ENCODE results near the gene P2RX2. TPM values are rescaled to one million over a fixed set of nuclear protein-coding genes. Genes with fewer than 3 reads are reported as not detected.

Gene P2RX2
- total and polyA plus RNA-seq, 4 experiments from 2014 or later: not detected

DNA sequence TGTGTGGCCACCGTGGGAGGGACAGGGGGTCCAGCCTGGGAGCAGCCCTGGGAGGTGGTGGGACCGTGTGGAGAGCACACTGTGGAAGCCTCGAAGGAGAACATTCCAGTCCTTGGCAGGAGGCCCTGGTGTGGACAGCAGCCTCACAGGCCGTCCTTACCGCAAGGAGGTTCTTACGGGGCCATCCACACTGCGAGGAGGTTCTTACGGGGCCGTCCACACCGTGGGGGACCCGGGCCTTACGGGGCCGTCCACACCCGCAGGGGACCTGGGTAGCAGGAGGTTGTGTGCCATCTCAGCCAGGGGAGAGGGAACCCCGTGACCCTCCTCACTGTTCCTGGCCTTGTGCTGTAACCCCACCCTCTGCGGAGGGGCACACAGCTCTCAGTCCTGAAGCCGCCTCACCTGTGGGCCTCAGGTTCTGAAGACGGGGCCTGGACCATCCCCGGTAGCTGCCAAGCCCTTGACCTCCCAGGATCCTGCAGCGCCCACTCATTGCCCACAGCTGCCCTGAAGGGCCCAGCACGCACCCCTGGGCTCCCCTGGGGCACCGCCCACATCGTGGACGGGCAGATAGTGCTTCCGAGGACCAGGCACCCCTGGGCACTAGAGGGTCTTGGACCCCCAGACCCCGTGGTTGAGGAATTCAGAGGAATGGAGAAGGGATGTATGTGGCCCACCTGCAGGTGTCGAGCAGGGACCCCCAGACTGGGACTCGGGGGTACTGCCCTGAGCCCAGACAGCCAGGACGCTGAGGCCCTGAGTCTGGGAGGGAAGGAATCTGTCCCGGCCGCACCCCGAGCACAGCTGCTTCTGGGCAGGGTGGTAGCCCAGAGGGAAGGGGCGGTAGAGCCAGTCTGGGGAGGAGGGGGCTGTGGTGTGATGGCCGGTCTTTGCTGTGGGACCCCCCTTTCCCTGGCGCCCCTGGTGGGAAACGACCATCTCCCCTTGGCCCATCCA lies 45.5 kb upstream of the P2RX2 start:
- H3K4me3 ChIP-seq (ENCODE audit: low read length in 2 of 2): no peak overlapping the region
- DNase-seq: no peak
- H3K27ac ChIP-seq (ENCODE audit: low read depth, low read length): no peak overlapping the region
- Mint-ChIP-seq H3K4me3 (no peak overlapping the region), H3K9me3 (no peaks in the 10 kb centered on the region), H3K27ac (no peak overlapping the region), H3K4me1 (no peaks in the 10 kb centered on the region), H3K27me3 (no peaks in the 10 kb centered on the region), H3K36me3 (peaks cover 5 to 11% of the 10 kb centered on the region in 2 donors)
- H3K36me3 ChIP-seq (ENCODE audit: insufficient read depth, low read length): peaks cover 5% of the 10 kb centered on the region
- POLR2A ChIA-PET (ENCODE audit: partially characterized antibody): no interaction called here
- CTCF ChIA-PET (ENCODE audit: partially characterized antibody): no interaction called here
- H3K27me3 ChIP-seq (ENCODE audit: insufficient read depth, low read length): no peaks in the 10 kb centered on the region
- intact Hi-C loops (cut with micrococcal nuclease): no loop called here
- no peaks in the 10 kb centered on the region for H3K9me3 ChIP-seq (ENCODE audit: control insufficient read depth in 1 of 2, low read length in 2 of 2)
- no peaks in the 10 kb centered on the region for H3K4me1 ChIP-seq (ENCODE audit: insufficient read depth, low read length)

- Mint-ChIP-seq H3K36me3 (peaks cover 10 to 17% of the 10 kb centered on the region in 2 donors), H3K4me3 (no peak overlapping the region), H3K27me3 (no peaks in the 10 kb centered on the region), H3K4me1 (peaks cover 0 to 2% (median 0%) of the 10 kb centered on the region in 4 donors), H3K27ac (no peak overlapping the region), H3K9me3 (no peaks in the 10 kb centered on the region)
- CTCF ChIA-PET (ENCODE audit: partially characterized antibody): no interaction called here
- no peaks in the 10 kb centered on the region for H3K4me1 ChIP-seq (ENCODE audit: insufficient read depth, low read length)
- DNase-seq: no peak
- no peaks in the 10 kb centered on the region for H3K9me3 ChIP-seq (ENCODE audit: control insufficient read depth in 1 of 2, low read length in 2 of 2)
- POLR2A ChIA-PET (ENCODE audit: partially characterized antibody): no interaction called here
- intact Hi-C loops (cut with micrococcal nuclease): no loop called here
- H3K4me3 ChIP-seq (ENCODE audit: low read length in 2 of 2): no peak overlapping the region
- H3K36me3 ChIP-seq (ENCODE audit: insufficient read depth, low read length): peaks cover 5% of the 10 kb centered on the region
- H3K27me3 ChIP-seq (ENCODE audit: insufficient read depth, low read length): no peaks in the 10 kb centered on the region
- no peak overlapping the region for H3K27ac ChIP-seq (ENCODE audit: low read depth, low read length)
Measured at GRCh38 chr12:132574271-132574996, 44.1 kb upstream of the P2RX2 start.

GRCh38 chr12:132575661-132576060 lies 42.9 kb upstream of the P2RX2 start:
- no peaks in the 10 kb centered on the region for H3K4me1 ChIP-seq (ENCODE audit: insufficient read depth, low read length)
- peaks cover 13 to 21% of the 10 kb centered on the region in 2 donors for H3K36me3 Mint-ChIP-seq
- H3K4me3 ChIP-seq (ENCODE audit: low read length in 2 of 2): no peak overlapping the region
- peaks cover 0 to 2% (median 0%) of the 10 kb centered on the region in 4 donors for H3K4me1 Mint-ChIP-seq
- H3K9me3 ChIP-seq (ENCODE audit: control insufficient read depth in 1 of 2, low read length in 2 of 2): no peaks in the 10 kb centered on the region
- no peak overlapping the region for H3K27ac Mint-ChIP-seq
- POLR2A ChIA-PET (ENCODE audit: partially characterized antibody): no interaction called here
- H3K27me3 ChIP-seq (ENCODE audit: insufficient read depth, low read length): no peaks in the 10 kb centered on the region
- no peak overlapping the region for H3K4me3 Mint-ChIP-seq
- H3K36me3 ChIP-seq (ENCODE audit: insufficient read depth, low read length): peaks cover 7% of the 10 kb centered on the region
- CTCF ChIA-PET (ENCODE audit: partially characterized antibody): no interaction called here
- no peaks in the 10 kb centered on the region for H3K27me3 Mint-ChIP-seq
- DNase-seq: no peak
- H3K9me3 Mint-ChIP-seq: no peaks in the 10 kb centered on the region
- intact Hi-C loops (cut with micrococcal nuclease): no loop called here
- no peak overlapping the region for H3K27ac ChIP-seq (ENCODE audit: low read depth, low read length)

DNA sequence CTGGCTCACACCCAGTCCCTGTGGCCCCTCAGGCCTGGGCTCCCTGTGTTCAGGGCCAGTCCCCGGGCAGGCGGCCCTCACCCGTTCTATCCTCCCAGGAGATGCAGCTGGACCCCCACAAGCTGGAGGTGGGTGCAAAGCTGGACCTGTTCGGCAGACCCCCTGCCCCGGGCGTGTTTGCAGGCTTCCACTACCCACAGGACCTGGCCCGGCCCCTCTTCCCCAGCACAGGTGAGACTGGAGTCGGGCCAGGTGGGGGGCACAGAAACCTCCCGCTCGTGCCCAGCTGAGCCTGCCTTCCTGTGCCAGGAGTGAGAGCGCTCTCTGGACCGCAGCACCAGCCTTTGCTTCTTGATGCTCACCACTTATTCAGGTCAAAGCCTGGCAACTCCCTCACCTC lies 41.9 kb upstream of the P2RX2 start:
- Mint-ChIP-seq H3K27me3 (no peaks in the 10 kb centered on the region), H3K36me3 (peaks cover 13 to 19% of the 10 kb centered on the region in 2 donors), H3K4me3 (no peak overlapping the region), H3K4me1 (peaks cover 0 to 2% (median 0%) of the 10 kb centered on the region in 4 donors), H3K27ac (no peak overlapping the region), H3K9me3 (no peaks in the 10 kb centered on the region)
- Histone ChIP-seq H3K9me3 (ENCODE audit: control insufficient read depth in 1 of 2, low read length in 2 of 2) (no peaks in the 10 kb centered on the region), H3K4me3 (ENCODE audit: low read length in 2 of 2) (no peak overlapping the region), H3K27ac (ENCODE audit: low read depth, low read length) (no peak overlapping the region), H3K27me3 (ENCODE audit: insufficient read depth, low read length) (no peaks in the 10 kb centered on the region), H3K36me3 (ENCODE audit: insufficient read depth, low read length) (peaks cover 12% of the 10 kb centered on the region), H3K4me1 (ENCODE audit: insufficient read depth, low read length) (no peaks in the 10 kb centered on the region)
- ChIA-PET POLR2A (ENCODE audit: partially characterized antibody) (no interaction called here), CTCF (ENCODE audit: partially characterized antibody) (no interaction called here)
- intact Hi-C loops (cut with micrococcal nuclease): no loop called here
- no peak for DNase-seq

DNA sequence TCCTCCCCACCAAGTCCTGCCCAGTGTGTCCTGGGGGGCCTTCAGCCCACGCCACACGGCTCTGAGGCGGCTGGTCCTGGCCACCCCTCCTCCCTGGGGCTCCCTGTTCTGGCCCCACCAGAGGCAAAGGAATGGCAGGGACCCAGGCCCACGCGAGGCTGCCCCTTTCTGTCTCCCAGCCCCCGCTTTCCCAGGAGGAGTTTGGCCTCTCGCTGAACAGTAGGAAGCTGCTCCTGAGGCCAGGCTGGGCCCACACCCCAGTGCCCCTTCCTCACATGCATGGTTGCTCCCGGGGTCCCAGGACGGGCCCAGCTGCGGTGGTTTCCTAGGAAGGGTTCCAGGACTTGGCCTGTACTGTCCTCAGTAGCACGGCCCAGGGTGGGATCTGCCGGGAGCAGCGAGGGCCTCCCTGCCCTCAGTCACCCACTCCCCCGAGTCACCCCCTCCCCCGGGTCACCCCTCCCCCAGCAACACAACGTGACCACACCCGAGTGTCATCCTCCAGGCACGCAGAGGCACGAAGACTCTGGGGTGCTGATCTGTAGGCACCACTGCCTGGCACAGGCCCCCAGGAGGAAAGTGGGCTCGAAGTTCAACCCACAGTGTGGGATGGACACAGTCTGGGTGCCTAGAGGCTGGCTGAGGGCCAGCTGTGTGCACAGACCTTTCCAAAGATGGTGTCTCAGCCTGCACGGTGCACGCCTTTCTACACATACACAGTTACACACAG lies 41.2 kb upstream of the P2RX2 start:
- intact Hi-C loops (cut with micrococcal nuclease): no loop called here
- DNase-seq: no peak
- peaks cover 12% of the 10 kb centered on the region for H3K36me3 ChIP-seq (ENCODE audit: insufficient read depth, low read length)
- no peak overlapping the region for H3K27ac ChIP-seq (ENCODE audit: low read depth, low read length)
- Mint-ChIP-seq H3K4me3 (no peak overlapping the region), H3K9me3 (no peaks in the 10 kb centered on the region), H3K27ac (no peak overlapping the region), H3K36me3 (peaks cover 13 to 19% of the 10 kb centered on the region in 2 donors), H3K4me1 (peaks cover 0 to 2% (median 0%) of the 10 kb centered on the region in 4 donors), H3K27me3 (no peaks in the 10 kb centered on the region)
- no peaks in the 10 kb centered on the region for H3K9me3 ChIP-seq (ENCODE audit: control insufficient read depth in 1 of 2, low read length in 2 of 2)
- H3K4me1 ChIP-seq (ENCODE audit: insufficient read depth, low read length): no peaks in the 10 kb centered on the region
- H3K27me3 ChIP-seq (ENCODE audit: insufficient read depth, low read length): no peaks in the 10 kb centered on the region
- CTCF ChIA-PET (ENCODE audit: partially characterized antibody): no interaction called here
- no peak overlapping the region for H3K4me3 ChIP-seq (ENCODE audit: low read length in 2 of 2)
- POLR2A ChIA-PET (ENCODE audit: partially characterized antibody): no interaction called here

DNA sequence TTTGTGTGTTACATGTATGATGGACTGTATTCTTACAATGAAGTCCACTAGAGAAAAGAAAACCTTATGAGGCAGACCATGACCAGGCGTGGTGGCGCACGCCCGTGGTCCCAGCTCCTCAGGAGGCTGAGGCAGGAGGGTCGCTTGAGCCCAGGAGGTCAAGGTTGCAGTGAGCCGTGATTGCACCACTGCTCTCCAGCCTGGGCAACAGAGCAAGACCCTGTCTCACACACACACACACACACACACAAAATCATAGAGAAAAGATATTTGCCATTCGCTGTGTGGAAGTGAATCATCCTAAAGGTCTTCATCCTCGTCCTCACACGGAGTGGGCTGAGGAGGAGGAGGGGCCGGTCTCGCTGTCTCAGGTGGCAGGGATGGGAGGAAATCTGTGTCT lies 40.5 kb upstream of the P2RX2 start:
- peaks cover 0 to 2% (median 0%) of the 10 kb centered on the region in 4 donors for H3K4me1 Mint-ChIP-seq
- no peak overlapping the region for H3K4me3 Mint-ChIP-seq
- ChIA-PET POLR2A (ENCODE audit: partially characterized antibody) (no interaction called here), CTCF (ENCODE audit: partially characterized antibody) (no interaction called here)
- peaks cover 13 to 18% of the 10 kb centered on the region in 2 donors for H3K36me3 Mint-ChIP-seq
- H3K4me1 ChIP-seq (ENCODE audit: insufficient read depth, low read length): no peaks in the 10 kb centered on the region
- intact Hi-C loops (cut with micrococcal nuclease): no loop called here
- H3K4me3 ChIP-seq (ENCODE audit: low read length in 2 of 2): no peak overlapping the region
- no peak overlapping the region for H3K27ac ChIP-seq (ENCODE audit: low read depth, low read length)
- H3K36me3 ChIP-seq (ENCODE audit: insufficient read depth, low read length): peaks cover 12% of the 10 kb centered on the region
- H3K27ac Mint-ChIP-seq: no peak overlapping the region
- H3K9me3 Mint-ChIP-seq: no peaks in the 10 kb centered on the region
- H3K9me3 ChIP-seq (ENCODE audit: control insufficient read depth in 1 of 2, low read length in 2 of 2): no peaks in the 10 kb centered on the region
- DNase-seq: no peak
- no peaks in the 10 kb centered on the region for H3K27me3 ChIP-seq (ENCODE audit: insufficient read depth, low read length)
- no peaks in the 10 kb centered on the region for H3K27me3 Mint-ChIP-seq

GRCh38 chr12:132578826-132579225 lies 39.8 kb upstream of the P2RX2 start:
- no peaks in the 10 kb centered on the region for H3K27me3 ChIP-seq (ENCODE audit: insufficient read depth, low read length)
- Mint-ChIP-seq H3K27me3 (no peaks in the 10 kb centered on the region), H3K36me3 (peaks cover 15 to 19% of the 10 kb centered on the region in 2 donors), H3K9me3 (no peaks in the 10 kb centered on the region), H3K27ac (peak overlapping the region in 1 of 7 donors; percentile 18), H3K4me3 (no peak overlapping the region), H3K4me1 (peaks cover 0 to 2% (median 0%) of the 10 kb centered on the region in 4 donors)
- no peak for DNase-seq
- POLR2A ChIA-PET (ENCODE audit: partially characterized antibody): no interaction called here
- no peaks in the 10 kb centered on the region for H3K4me1 ChIP-seq (ENCODE audit: insufficient read depth, low read length)
- H3K4me3 ChIP-seq (ENCODE audit: low read length in 2 of 2): no peak overlapping the region
- H3K9me3 ChIP-seq (ENCODE audit: control insufficient read depth in 1 of 2, low read length in 2 of 2): no peaks in the 10 kb centered on the region
- H3K36me3 ChIP-seq (ENCODE audit: insufficient read depth, low read length): peaks cover 12% of the 10 kb centered on the region
- intact Hi-C loops (cut with micrococcal nuclease): no loop called here
- CTCF ChIA-PET (ENCODE audit: partially characterized antibody): interaction anchor here (2.1 kb wide), 1 partner anchor 18 kb away, joined by 6 read pairs; no protein-coding TSS in a partner anchor
- no peak overlapping the region for H3K27ac ChIP-seq (ENCODE audit: low read depth, low read length)
